ENCODE data around the gene SAMD4A.

GRCh38 chr14:54818201-54819133 lies 251.5 kb downstream of the SAMD4A start:
- TF ChIP-seq CTCF (IDR thresholded peaks at IDR 0.05) (no peak), POLR2A (IDR thresholded peaks at IDR 0.05) (no peak)
